RKO (cell line): ENCODE data around the gene TOMM40.
"Not testable (repeated sequence)": the region's sequence is repeated elsewhere in the genome, so short reads cannot be mapped to it uniquely, and the experiment has no call there.

Experiments
- DNase-seq: peaks from one replicate; pipeline ENCODE4 v3.0.0-alpha.2; 2016; ENCODE audit warnings: low spot score

The TOMM40 gene

GRCh38 chr19:44897835-44898234 lies 6.8 kb downstream of the TOMM40 start:
- no peak for DNase-seq

GRCh38 chr19:44900328-44901244 lies 9.5 kb downstream of the TOMM40 start:
- DNase-seq: no peak

- DNase-seq: no peak
These were observed 12.2 kb downstream of the TOMM40 start for GRCh38 chr19:44903216-44903601.

- peak; percentile 55 for DNase-seq
These were observed 12.8 kb downstream of the TOMM40 start for GRCh38 chr19:44903602-44904425.

- DNase-seq: no peak
These were observed 13.5 kb downstream of the TOMM40 start for GRCh38 chr19:44904426-44904994.

GRCh38 chr19:44905437-44906160 lies 14.5 kb downstream of the TOMM40 start, which contains the start of gene APOE:
APOE (plus strand) TSS chr19:44905796; CDS start chr19:44906625, 829 bp downstream.
- no peak for DNase-seq

- DNase-seq: no peak
These were observed 16.6 kb downstream of the TOMM40 start for GRCh38 chr19:44907613-44908012.

- DNase-seq: no peak
These were observed 17.2 kb downstream of the TOMM40 start for GRCh38 chr19:44908074-44908835.

GRCh38 chr19:44908836-44909261 lies 17.8 kb downstream of the TOMM40 start:
- DNase-seq: no peak

GRCh38 chr19:44909775-44910174 lies 18.7 kb downstream of the TOMM40 start:
- no peak for DNase-seq

- DNase-seq: not testable (repeated sequence)
These were observed 20.8 kb downstream of the TOMM40 start for GRCh38 chr19:44911896-44912295.

- DNase-seq: no peak
These were observed 21.8 kb downstream of the TOMM40 start for GRCh38 chr19:44912854-44913253.

GRCh38 chr19:44913512-44914432 lies 22.7 kb downstream of the TOMM40 start:
- DNase-seq: not testable (repeated sequence)

- DNase-seq: peak; percentile 89
These were observed 23.6 kb downstream of the TOMM40 start, which contains the start of gene APOC1 for GRCh38 chr19:44914433-44915206. APOC1 (plus strand) TSS chr19:44914608; CDS start chr19:44914892, 284 bp downstream.

GRCh38 chr19:44924243-44924725 lies 33.2 kb downstream of the TOMM40 start:
- DNase-seq: no peak

- no peak for DNase-seq
These were observed 34.2 kb downstream of the TOMM40 start for GRCh38 chr19:44925114-44925891.

GRCh38 chr19:44926245-44927077 lies 35.4 kb downstream of the TOMM40 start:
- not testable (repeated sequence) for DNase-seq
